Uterus (tissue), 4 donors: Measurements from ENCODE around the gene APOBEC3F. TPM values are rescaled to one million over a fixed set of nuclear protein-coding genes. Genes with fewer than 3 reads are reported as not detected.
"Not testable (repeated sequence)": the region's sequence is repeated elsewhere in the genome, so short reads cannot be mapped to it uniquely, and the experiment has no call there.

Experiments used
- DNase-seq, 2 donors: peaks; one replicate each; pipeline ENCODE4 v3.0.0-alpha.2; 2019 to 2020
- H3K27ac ChIP-seq, 2 donors: fragments of 200-600 bp; sonication (generic); 1 replicate in 1 of 2; 2 replicates in 1 of 2; pipeline ENCODE4 v1.5.1; 2016 to 2018
- H3K27me3 ChIP-seq, 2 donors: fragments of 200-600 bp; sonication (generic); one replicate each; pipeline ENCODE4 v1.5.1; 2018 to 2019; ENCODE audit warnings: control low read depth in 1 of 2
- H3K36me3 ChIP-seq, 2 donors: fragments of 200-600 bp; sonication (generic); one replicate each; pipeline ENCODE4 v1.5.1; 2019; ENCODE audit warnings: control low read depth in 1 of 2
- H3K4me1 ChIP-seq, 2 donors: fragments of 200-600 bp; sonication (generic); one replicate each; pipeline ENCODE4 v1.5.1; 2018 to 2019; ENCODE audit warnings: control low read depth in 1 of 2
- H3K4me3 ChIP-seq, 2 donors: fragments of 200-600 bp; sonication (generic); 1 replicate in 1 of 2; 2 replicates in 1 of 2; pipeline ENCODE4 v1.5.1; 2018 to 2019; ENCODE audit warnings: mild to moderate bottlenecking in 1 of 2
- H3K9me3 ChIP-seq, 2 donors: fragments of 200-600 bp; sonication (generic); one replicate each; pipeline ENCODE4 v1.5.1; 2019; ENCODE audit warnings: control low read depth in 1 of 2
- CTCF ChIP-seq, 4 experiments: fragments of 200-600 bp in 2 of 4; fragments of 450-650 bp in 2 of 4; sonication (generic) in 2 of 4; IDR thresholded peaks; one replicate each; pipeline ENCODE4 v1.5.1; 2016 to 2019; ENCODE audit warnings: antibody characterized with exemption in 4 of 4, mild to moderate bottlenecking in 2 of 4, moderate library complexity in 1 of 4
- POLR2A ChIP-seq, 2 donors: fragments of 450-650 bp; IDR thresholded peaks; one replicate each; pipeline ENCODE4 v1.6.1; 2016; ENCODE audit warnings: antibody characterized with exemption in 2 of 2, mild to moderate bottlenecking in 1 of 2, moderate library complexity in 1 of 2
- intact Hi-C: fragments of 100-400 bp; cut with DNase I; formaldehyde crosslinking; loops from one replicate; pipeline ENCODE4 v1.15.1; 2023; ENCODE audit warnings: low total_unique reads
- total RNA-seq, 4 donors: library from RNA; depleted of rRNA in 3 of 4; stranded (reverse); fragments of >200 nt in 3 of 4; gene quantifications; one replicate each; pipeline versions ENCODE4 v1.1.0 to v1.2.4, GENCODE V29; 2014 to 2023
- donor health status: DM: yes; HTN: yes; CAD: no.

Gene APOBEC3F
- total RNA-seq, 4 donors from 2014 or later, result 1.2 to 26.6 (median 4.2) TPM; not detected in 1

- no peaks in the 10 kb centered on the region for H3K9me3 ChIP-seq
- TF ChIP-seq POLR2A (IDR thresholded peaks at IDR 0.05) (no peak), CTCF (IDR thresholded peaks at IDR 0.05) (no peak)
- no peaks in the 10 kb centered on the region for H3K36me3 ChIP-seq
- no peaks in the 10 kb centered on the region for H3K4me1 ChIP-seq
- H3K27me3 ChIP-seq, result no peaks in the 10 kb centered on the region
- H3K27ac ChIP-seq, result no peak overlapping the region
- H3K4me3 ChIP-seq, result no peak overlapping the region
- intact Hi-C loops, result no loop called here
- no peak for DNase-seq
Measured at GRCh38 chr22:39029227-39029626, 11.4 kb upstream of the APOBEC3F start.

- Histone ChIP-seq H3K4me1 (no peaks in the 10 kb centered on the region), H3K27ac (no peak overlapping the region), H3K9me3 (no peaks in the 10 kb centered on the region), H3K4me3 (no peak overlapping the region), H3K36me3 (no peaks in the 10 kb centered on the region), H3K27me3 (no peaks in the 10 kb centered on the region)
- no peak for TF ChIP-seq POLR2A (IDR thresholded peaks at IDR 0.05)
- TF ChIP-seq CTCF (IDR thresholded peaks at IDR 0.05), result no peak
- no peak for DNase-seq
- intact Hi-C loops, result no loop called here
Measured at GRCh38 chr22:39030705-39031104, 10.0 kb upstream of the APOBEC3F start.

GRCh38 chr22:39031434-39032295 is 9.0 kb upstream of the APOBEC3F start:
- H3K9me3 ChIP-seq, H3K4me3 ChIP-seq, DNase-seq, H3K4me1 ChIP-seq, H3K27ac ChIP-seq, H3K27me3 ChIP-seq, intact Hi-C loops, H3K36me3 ChIP-seq: not testable (repeated sequence)

- H3K4me3 ChIP-seq, H3K4me1 ChIP-seq, intact Hi-C loops, H3K27ac ChIP-seq, DNase-seq, H3K9me3 ChIP-seq, H3K27me3 ChIP-seq, H3K36me3 ChIP-seq: not testable (repeated sequence)
Measured at GRCh38 chr22:39037071-39037470, 3.6 kb upstream of the APOBEC3F start.

- intact Hi-C loops, result no loop called here
- Histone ChIP-seq H3K4me1 (peaks cover 6 to 8% of the 10 kb centered on the region in 2 donors), H3K9me3 (no peaks in the 10 kb centered on the region), H3K27ac (peak overlapping the region; percentile 88 to 90), H3K4me3 (no peak overlapping the region), H3K27me3 (no peaks in the 10 kb centered on the region), H3K36me3 (no peaks in the 10 kb centered on the region)
- TF ChIP-seq POLR2A (IDR thresholded peaks at IDR 0.05) (no peak), CTCF (IDR thresholded peaks at IDR 0.05) (no peak)
- no peak for DNase-seq
Measured at GRCh38 chr22:39039306-39040126, 1.1 kb upstream of the APOBEC3F start.

- H3K36me3 ChIP-seq, intact Hi-C loops, H3K9me3 ChIP-seq, DNase-seq, H3K27me3 ChIP-seq, H3K4me1 ChIP-seq: not testable (repeated sequence)
- Histone ChIP-seq H3K4me3 (peak overlapping the region; percentile 42 to 52), H3K27ac (peak overlapping the region; percentile 88 to 90)
Measured at GRCh38 chr22:39040155-39040537, 518 bp upstream of the APOBEC3F start.
